B cell (primary cell): ENCODE data around the gene SRSF2.

Experiments used
- EZH2 ChIP-seq: IDR thresholded peaks from 2 replicates; pipeline ENCODE4 v1.6.1; 2012; ENCODE audit warnings: borderline replicate concordance, low read depth, mild to moderate bottlenecking, moderate library complexity, low read length; ENCODE audit not compliant: insufficient read depth, poor library complexity, severe bottlenecking
- TF ChIP-seq, protein P1 (sequence below): fragments of 200-600 bp; IDR thresholded peaks from one replicate; pipeline ENCODE4 v1.8.0; 2022; ENCODE audit warnings: antibody characterized with exemption, mild to moderate bottlenecking

DNA sequence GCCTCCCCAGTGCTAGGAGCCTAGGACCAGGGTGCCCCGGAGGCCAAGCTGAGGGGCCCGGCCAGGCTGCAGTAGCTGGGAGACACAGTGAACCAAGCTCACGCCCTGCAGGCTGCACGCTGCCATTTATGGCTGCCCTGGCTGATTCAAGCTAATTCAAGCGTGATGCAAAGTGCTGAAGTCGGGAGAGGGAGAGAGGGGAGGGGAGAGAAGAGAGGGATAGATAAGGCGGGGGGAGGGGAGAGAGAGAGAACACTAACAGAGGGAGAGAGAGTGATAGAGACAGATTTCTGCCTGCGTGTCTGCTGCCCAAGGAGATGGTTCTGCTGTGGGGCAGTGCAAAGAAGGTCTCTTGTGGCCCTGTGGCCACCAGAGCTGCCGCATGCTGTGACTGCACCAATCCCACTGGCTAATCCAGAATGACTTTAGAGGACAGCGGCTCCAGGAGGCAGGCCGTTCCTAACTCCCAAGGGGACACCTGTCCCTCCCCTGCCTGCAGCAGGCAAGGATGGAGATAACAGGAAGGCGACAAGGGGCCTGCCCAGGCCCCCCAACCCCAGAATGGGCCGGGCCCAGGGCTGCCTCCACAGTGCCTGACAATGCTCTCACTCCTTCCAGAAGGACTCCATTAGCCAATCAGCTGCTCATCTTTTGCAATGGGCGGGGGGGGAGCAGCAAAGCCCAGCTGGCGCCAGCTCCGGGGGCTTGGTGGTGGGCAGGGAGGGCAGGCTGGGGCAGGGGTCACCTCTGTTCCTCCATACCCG lies 39.2 kb downstream of the SRSF2 start:
- TF ChIP-seq, protein P1, sequence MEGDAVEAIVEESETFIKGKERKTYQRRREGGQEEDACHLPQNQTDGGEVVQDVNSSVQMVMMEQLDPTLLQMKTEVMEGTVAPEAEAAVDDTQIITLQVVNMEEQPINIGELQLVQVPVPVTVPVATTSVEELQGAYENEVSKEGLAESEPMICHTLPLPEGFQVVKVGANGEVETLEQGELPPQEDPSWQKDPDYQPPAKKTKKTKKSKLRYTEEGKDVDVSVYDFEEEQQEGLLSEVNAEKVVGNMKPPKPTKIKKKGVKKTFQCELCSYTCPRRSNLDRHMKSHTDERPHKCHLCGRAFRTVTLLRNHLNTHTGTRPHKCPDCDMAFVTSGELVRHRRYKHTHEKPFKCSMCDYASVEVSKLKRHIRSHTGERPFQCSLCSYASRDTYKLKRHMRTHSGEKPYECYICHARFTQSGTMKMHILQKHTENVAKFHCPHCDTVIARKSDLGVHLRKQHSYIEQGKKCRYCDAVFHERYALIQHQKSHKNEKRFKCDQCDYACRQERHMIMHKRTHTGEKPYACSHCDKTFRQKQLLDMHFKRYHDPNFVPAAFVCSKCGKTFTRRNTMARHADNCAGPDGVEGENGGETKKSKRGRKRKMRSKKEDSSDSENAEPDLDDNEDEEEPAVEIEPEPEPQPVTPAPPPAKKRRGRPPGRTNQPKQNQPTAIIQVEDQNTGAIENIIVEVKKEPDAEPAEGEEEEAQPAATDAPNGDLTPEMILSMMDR = no peak
- TF ChIP-seq EZH2 = no peak
